Endothelial cell of umbilical vein (primary cell): ENCODE results near the gene MTCL1. TPM values are rescaled to one million over a fixed set of nuclear protein-coding genes. Genes with fewer than 3 reads are reported as not detected.

ENCODE experiments used
- BruUV-seq: library from RNA; stranded (reverse); fragments of 400-500 nt; replicated peaks from 2 replicates; lab custom pipeline; 2021; lab: Mats Ljungman, UMichigan
- CTCF ChIA-PET: fragments of 300-600, 350-600 bp; sonication (Branson Sonifier 250); formaldehyde crosslinking; loops from one replicate; lab custom pipeline; 2021; ENCODE audit warnings: antibody characterized with exemption, inconsistent platforms; lab: Charles Lee
- POLR2A ChIA-PET: fragments of 300-600, 350-600 bp; sonication (Branson Sonifier 250); formaldehyde crosslinking; loops from one replicate; lab custom pipeline; 2021; ENCODE audit warnings: antibody characterized with exemption, inconsistent platforms; lab: Charles Lee
- DNase-seq: peaks from one replicate; pipeline ENCODE4 v3.0.0-alpha.2; 2011; ENCODE audit warnings: low read depth, low spot score
- FAIRE-seq: peaks from 2 replicates; lab custom pipeline; 2011; peaks lifted over from hg19 to GRCh38; lab: Jason Lieb, UNC
- H2AFZ ChIP-seq: 2 replicates; pipeline ENCODE4 v1.6.0; 2012; ENCODE audit warnings: low read depth, low read length, control low read depth, inconsistent platforms
- H3K27ac ChIP-seq: 2 replicates; pipeline ENCODE4 v1.5.1; 2011; ENCODE audit warnings: low read depth, mild to moderate bottlenecking, control low read depth, low read length, moderate library complexity; ENCODE audit not compliant: insufficient read depth
- H3K27me3 ChIP-seq, 2 experiments: 2 replicates each; pipeline versions ENCODE4 v1.6.0 to v1.6.1; 2011; ENCODE audit warnings: low read length in 2 of 2, mixed read lengths in 1 of 2; ENCODE audit not compliant: control insufficient read depth in 2 of 2, insufficient read depth in 2 of 2
- H3K36me3 ChIP-seq, 2 experiments: 2 replicates in 1 of 2; 3 replicates in 1 of 2; pipeline ENCODE4 v1.5.1; 2011; ENCODE audit warnings: low read length in 2 of 2, mild to moderate bottlenecking in 1 of 2, moderate library complexity in 1 of 2; ENCODE audit not compliant: control insufficient read depth in 2 of 2, insufficient read depth in 2 of 2; ENCODE audit errors: extremely low read depth in 1 of 2
- H3K4me1 ChIP-seq: 3 replicates; pipeline ENCODE4 v1.5.1; 2011; ENCODE audit warnings: mild to moderate bottlenecking, low read length; ENCODE audit not compliant: control insufficient read depth, insufficient read depth; ENCODE audit errors: extremely low read depth
- H3K4me2 ChIP-seq: 2 replicates; pipeline ENCODE4 v1.6.1; 2011; ENCODE audit warnings: low read length, control low read depth, mixed read lengths; ENCODE audit not compliant: insufficient read depth
- H3K4me3 ChIP-seq, 3 experiments: fragments of 200-600 bp in 1 of 3; sonication (generic), shearing (Covaris generic) in 1 of 3; replicated peaks in 1 of 3; 2 replicates each; pipeline ENCODE4 v1.5.1; 2011 to 2016; ENCODE audit warnings: control low read depth in 3 of 3, low read length in 3 of 3, mild to moderate bottlenecking in 2 of 3, inconsistent platforms in 1 of 3, low read depth in 1 of 3, moderate library complexity in 1 of 3; ENCODE audit not compliant: insufficient read depth in 1 of 3
- H3K79me2 ChIP-seq: 2 replicates; pipeline ENCODE4 v1.6.0; 2012; ENCODE audit warnings: low read length, inconsistent platforms; ENCODE audit not compliant: control insufficient read depth, insufficient read depth
- H3K9ac ChIP-seq: replicated peaks from 2 replicates; pipeline ENCODE3; 2011; ENCODE audit warnings: low read length, control low read depth; ENCODE audit not compliant: insufficient read depth; ENCODE audit errors: extremely low read depth
- H3K9me1 ChIP-seq: replicated peaks from 3 replicates; pipeline ENCODE4 v1.6.0; 2011; ENCODE audit warnings: mild to moderate bottlenecking, low read length; ENCODE audit not compliant: control insufficient read depth, insufficient read depth; ENCODE audit errors: extremely low read depth
- H3K9me3 ChIP-seq: replicated peaks from 2 replicates; pipeline ENCODE4 v1.5.1; 2012; ENCODE audit warnings: low read length, inconsistent platforms; ENCODE audit not compliant: control insufficient read depth, insufficient read depth
- H4K20me1 ChIP-seq: replicated peaks from 2 replicates; pipeline ENCODE3; 2011; ENCODE audit warnings: mild to moderate bottlenecking, low read length; ENCODE audit not compliant: control insufficient read depth, insufficient read depth; ENCODE audit errors: extremely low read depth
- EZH2 ChIP-seq: IDR thresholded peaks from 2 replicates; pipeline ENCODE4 v1.6.1; 2012; ENCODE audit warnings: borderline replicate concordance, low read depth, mild to moderate bottlenecking, moderate library complexity, low read length, inconsistent platforms; ENCODE audit not compliant: severe bottlenecking
- FOS ChIP-seq: IDR thresholded peaks from 2 replicates; pipeline ENCODE4 v1.6.1; 2011; ENCODE audit warnings: mild to moderate bottlenecking, low read length, moderate library complexity, borderline replicate concordance; ENCODE audit not compliant: insufficient read depth
- GATA2 ChIP-seq: IDR thresholded peaks from 2 replicates; pipeline ENCODE4 v1.7.0; 2011; ENCODE audit warnings: low read depth, mild to moderate bottlenecking, moderate library complexity, mixed read lengths, low read length; ENCODE audit not compliant: insufficient read length, insufficient read depth
- JUN ChIP-seq: IDR thresholded peaks from 2 replicates; pipeline ENCODE4 v1.6.1; 2011; ENCODE audit warnings: borderline replicate concordance, low read depth; ENCODE audit not compliant: insufficient read length, insufficient read depth
- MYC ChIP-seq: IDR thresholded peaks from one replicate; pipeline ENCODE4 v1.6.1; 2011; ENCODE audit warnings: mild to moderate bottlenecking, low read depth, low read length
- POLR2A ChIP-seq: IDR thresholded peaks from 2 replicates; pipeline ENCODE4 v1.6.1; 2012; ENCODE audit warnings: low read depth, mild to moderate bottlenecking, control low read depth, low read length
- POLR2AphosphoS5 ChIP-seq: IDR thresholded peaks from 2 replicates; pipeline ENCODE4 v1.6.1; 2012; ENCODE audit warnings: low read depth, mild to moderate bottlenecking, control low read depth, low read length, moderate library complexity; ENCODE audit not compliant: insufficient read depth
- dilution Hi-C: fragments of 300-500 bp; cut with MboI; formaldehyde crosslinking; loops from one replicate; pipeline ENCODE4 v1.15.0; 2019; ENCODE audit warnings: low sequenced_read_pairs; ENCODE audit not compliant: extremely low pct_ligation_motif_present
- intact Hi-C: fragments of 100-400 bp; cut with micrococcal nuclease; formaldehyde crosslinking; loops from one replicate; pipeline ENCODE4 v1.10.0; 2022
- polyA plus RNA-seq, 4 experiments: library from polyadenylated mRNA; depleted of rRNA in 3 of 4; stranded (reverse) in 3 of 4; unstranded in 1 of 4; fragments of >200 nt; gene quantifications; 2 replicates each; pipeline versions ENCODE4 v1.2.1 to v1.2.3, GENCODE V29; 2011 to 2012; ENCODE audit warnings: missing spikeins in 1 of 4
- total RNA-seq: library from RNA; stranded (reverse); gene quantifications from 2 replicates; pipeline ENCODE4 v1.2.3, GENCODE V29; 2021
- TF ChIP-seq, protein P1 (sequence below), 2 donors: IDR thresholded peaks; 1 replicate in 1 of 2; 2 replicates in 1 of 2; pipeline ENCODE4 v1.5.1; 2011; ENCODE audit warnings: low read length in 2 of 2, mild to moderate bottlenecking in 2 of 2, moderate library complexity in 2 of 2, control low read depth in 1 of 2, inconsistent platforms in 1 of 2, low read depth in 1 of 2; ENCODE audit not compliant: insufficient read depth in 1 of 2; ENCODE audit errors: extremely low read depth in 1 of 2
- TF ChIP-seq, protein P2 (sequence below): IDR thresholded peaks from 2 replicates; pipeline ENCODE4 v1.6.1; 2011; ENCODE audit not compliant: insufficient read depth, insufficient read length

The MTCL1 gene
- total and polyA plus RNA-seq, 2 donors (not counting 3 experiments of a cell fraction or from before 2014, with no cell fraction given): 11.9 to 75.7 TPM

GRCh38 chr18:8868779-8869415 lies 163.5 kb downstream of the MTCL1 start:
- no peaks in the 10 kb centered on the region for H3K36me3 ChIP-seq
- no peaks in the 10 kb centered on the region for H3K4me1 ChIP-seq
- BruUV-seq: no TSS peak
- no peaks in the 10 kb centered on the region for H3K9me1 ChIP-seq
- DNase-seq (no peak), FAIRE-seq (no peak)
- ChIA-PET CTCF (interaction anchor here (1.6 kb wide), 1 partner anchor 13 kb away, joined by 3 read pairs; no protein-coding TSS in a partner anchor), POLR2A (no interaction called here)
- H3K27ac ChIP-seq: no peak overlapping the region
- H3K4me2 ChIP-seq: no peak overlapping the region
- dilution Hi-C loops (no loop called here), intact Hi-C loops (no loop called here)
- H3K79me2 ChIP-seq: no peaks in the 10 kb centered on the region
- no peaks in the 10 kb centered on the region for H4K20me1 ChIP-seq
- H3K9me3 ChIP-seq: no peaks in the 10 kb centered on the region
- H3K27me3 ChIP-seq: peaks cover 13 to 18% of the 10 kb centered on the region in 2 experiments
- TF ChIP-seq POLR2A (no peak), POLR2AphosphoS5 (no peak), JUN (no peak), FOS (no peak), GATA2 (no peak), MYC (no peak), EZH2 (no peak)
- TF ChIP-seq, protein P1, sequence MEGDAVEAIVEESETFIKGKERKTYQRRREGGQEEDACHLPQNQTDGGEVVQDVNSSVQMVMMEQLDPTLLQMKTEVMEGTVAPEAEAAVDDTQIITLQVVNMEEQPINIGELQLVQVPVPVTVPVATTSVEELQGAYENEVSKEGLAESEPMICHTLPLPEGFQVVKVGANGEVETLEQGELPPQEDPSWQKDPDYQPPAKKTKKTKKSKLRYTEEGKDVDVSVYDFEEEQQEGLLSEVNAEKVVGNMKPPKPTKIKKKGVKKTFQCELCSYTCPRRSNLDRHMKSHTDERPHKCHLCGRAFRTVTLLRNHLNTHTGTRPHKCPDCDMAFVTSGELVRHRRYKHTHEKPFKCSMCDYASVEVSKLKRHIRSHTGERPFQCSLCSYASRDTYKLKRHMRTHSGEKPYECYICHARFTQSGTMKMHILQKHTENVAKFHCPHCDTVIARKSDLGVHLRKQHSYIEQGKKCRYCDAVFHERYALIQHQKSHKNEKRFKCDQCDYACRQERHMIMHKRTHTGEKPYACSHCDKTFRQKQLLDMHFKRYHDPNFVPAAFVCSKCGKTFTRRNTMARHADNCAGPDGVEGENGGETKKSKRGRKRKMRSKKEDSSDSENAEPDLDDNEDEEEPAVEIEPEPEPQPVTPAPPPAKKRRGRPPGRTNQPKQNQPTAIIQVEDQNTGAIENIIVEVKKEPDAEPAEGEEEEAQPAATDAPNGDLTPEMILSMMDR (IDR thresholded peaks at IDR 0.05; ENCODE audit: extremely low read depth in 1 of 2, insufficient read depth in 1 of 2, low read depth in 1 of 2, low read length in 2 of 2): no peak
- TF ChIP-seq, protein P2, sequence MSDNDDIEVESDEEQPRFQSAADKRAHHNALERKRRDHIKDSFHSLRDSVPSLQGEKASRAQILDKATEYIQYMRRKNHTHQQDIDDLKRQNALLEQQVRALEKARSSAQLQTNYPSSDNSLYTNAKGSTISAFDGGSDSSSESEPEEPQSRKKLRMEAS: no peak
- no peak overlapping the region for H3K4me3 ChIP-seq
- H3K9ac ChIP-seq: no peak overlapping the region
- no peak overlapping the region for H2AFZ ChIP-seq
